ENCODE measurements around the gene THEMIS. TPM values are rescaled to one million over a fixed set of nuclear protein-coding genes. Genes with fewer than 3 reads are reported as not detected.

The THEMIS gene
- total RNA-seq, 1 donor from 2014 or later = 0.07 TPM

DNA sequence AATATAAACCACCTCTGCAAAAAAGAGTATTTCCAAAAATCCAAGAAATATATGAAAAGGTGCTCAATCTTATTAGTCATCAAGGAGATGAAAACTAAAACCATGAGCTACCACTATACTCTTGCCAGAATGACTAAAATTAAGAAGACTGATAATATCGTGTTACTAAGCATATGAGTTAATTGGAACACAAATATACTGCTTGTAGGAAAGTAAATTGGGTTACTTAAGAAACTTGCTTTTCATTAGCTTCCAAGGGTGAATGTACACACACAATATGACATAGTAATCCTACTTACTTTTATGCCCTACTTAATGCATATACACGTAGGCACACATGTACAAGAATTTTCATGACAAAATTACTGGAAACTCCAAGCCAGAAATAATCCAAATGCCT is 3.4 kb downstream of the THEMIS start:
- H3K27ac Mint-ChIP-seq (ENCODE audit: unreplicated experiment) = no peak overlapping the region
- H3K9ac ChIP-seq (ENCODE audit: low read length) = no peak overlapping the region
- H3K36me3 ChIP-seq (ENCODE audit: insufficient read depth, low read length) = no peaks in the 10 kb centered on the region
- no peaks in the 10 kb centered on the region for H3K4me1 Mint-ChIP-seq (ENCODE audit: low read depth, unreplicated experiment)
- H4K20me1 ChIP-seq (ENCODE audit: insufficient read depth, low read length) = no peaks in the 10 kb centered on the region
- H3K4me2 ChIP-seq (ENCODE audit: low read length) = no peak overlapping the region
- H3K27me3 Mint-ChIP-seq (ENCODE audit: low read depth, unreplicated experiment) = no peaks in the 10 kb centered on the region
- no peaks in the 10 kb centered on the region for H3K79me2 ChIP-seq (ENCODE audit: insufficient read depth, low read length)
- no peak for FAIRE-seq
- no peaks in the 10 kb centered on the region for H3K4me1 ChIP-seq (ENCODE audit: insufficient read depth, low read length)
- no peaks in the 10 kb centered on the region for H3K27me3 ChIP-seq (ENCODE audit: insufficient read depth, low read length)
- DNase-seq (ENCODE audit: low read depth) = peak; percentile 2
- no peaks in the 10 kb centered on the region for H3K9me3 ChIP-seq (ENCODE audit: insufficient read depth, low read depth, low read length)
- H3K36me3 Mint-ChIP-seq (ENCODE audit: low read depth, unreplicated experiment) = no peaks in the 10 kb centered on the region
- no peak overlapping the region for H3K4me3 ChIP-seq (ENCODE audit: insufficient read depth, low read depth, low read length)
- no peak overlapping the region for H3K4me3 Mint-ChIP-seq (ENCODE audit: unreplicated experiment)
- no peaks in the 10 kb centered on the region for H3K9me3 Mint-ChIP-seq (ENCODE audit: unreplicated experiment)
- TF ChIP-seq, protein P1, sequence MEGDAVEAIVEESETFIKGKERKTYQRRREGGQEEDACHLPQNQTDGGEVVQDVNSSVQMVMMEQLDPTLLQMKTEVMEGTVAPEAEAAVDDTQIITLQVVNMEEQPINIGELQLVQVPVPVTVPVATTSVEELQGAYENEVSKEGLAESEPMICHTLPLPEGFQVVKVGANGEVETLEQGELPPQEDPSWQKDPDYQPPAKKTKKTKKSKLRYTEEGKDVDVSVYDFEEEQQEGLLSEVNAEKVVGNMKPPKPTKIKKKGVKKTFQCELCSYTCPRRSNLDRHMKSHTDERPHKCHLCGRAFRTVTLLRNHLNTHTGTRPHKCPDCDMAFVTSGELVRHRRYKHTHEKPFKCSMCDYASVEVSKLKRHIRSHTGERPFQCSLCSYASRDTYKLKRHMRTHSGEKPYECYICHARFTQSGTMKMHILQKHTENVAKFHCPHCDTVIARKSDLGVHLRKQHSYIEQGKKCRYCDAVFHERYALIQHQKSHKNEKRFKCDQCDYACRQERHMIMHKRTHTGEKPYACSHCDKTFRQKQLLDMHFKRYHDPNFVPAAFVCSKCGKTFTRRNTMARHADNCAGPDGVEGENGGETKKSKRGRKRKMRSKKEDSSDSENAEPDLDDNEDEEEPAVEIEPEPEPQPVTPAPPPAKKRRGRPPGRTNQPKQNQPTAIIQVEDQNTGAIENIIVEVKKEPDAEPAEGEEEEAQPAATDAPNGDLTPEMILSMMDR (IDR thresholded peaks at IDR 0.05; ENCODE audit: insufficient read depth, low read depth, low read length) = no peak
- no peak for TF ChIP-seq EZH2 (IDR thresholded peaks at IDR 0.05; ENCODE audit: insufficient read depth, low read length)
- H3K27ac ChIP-seq (ENCODE audit: low read depth, low read length) = no peak overlapping the region
- no peak overlapping the region for H2AFZ ChIP-seq (ENCODE audit: low read depth, low read length)

- Mint-ChIP-seq H3K36me3 (ENCODE audit: low read depth, unreplicated experiment) (no peaks in the 10 kb centered on the region), H3K9me3 (ENCODE audit: unreplicated experiment) (no peaks in the 10 kb centered on the region), H3K27ac (ENCODE audit: unreplicated experiment) (no peak overlapping the region), H3K4me3 (ENCODE audit: unreplicated experiment) (no peak overlapping the region), H3K4me1 (ENCODE audit: low read depth, unreplicated experiment) (no peaks in the 10 kb centered on the region), H3K27me3 (ENCODE audit: low read depth, unreplicated experiment) (no peaks in the 10 kb centered on the region)
- Histone ChIP-seq H3K27ac (ENCODE audit: low read depth, low read length) (no peak overlapping the region), H4K20me1 (ENCODE audit: insufficient read depth, low read length) (no peaks in the 10 kb centered on the region), H3K79me2 (ENCODE audit: insufficient read depth, low read length) (no peaks in the 10 kb centered on the region), H3K4me1 (ENCODE audit: insufficient read depth, low read length) (no peaks in the 10 kb centered on the region), H3K4me2 (ENCODE audit: low read length) (no peak overlapping the region), H2AFZ (ENCODE audit: low read depth, low read length) (no peak overlapping the region), H3K9me3 (ENCODE audit: insufficient read depth, low read depth, low read length) (no peaks in the 10 kb centered on the region), H3K36me3 (ENCODE audit: insufficient read depth, low read length) (no peaks in the 10 kb centered on the region), H3K27me3 (ENCODE audit: insufficient read depth, low read length) (no peaks in the 10 kb centered on the region), H3K9ac (ENCODE audit: low read length) (no peak overlapping the region), H3K4me3 (ENCODE audit: insufficient read depth, low read depth, low read length) (no peak overlapping the region)
- TF ChIP-seq, protein P1 (IDR thresholded peaks at IDR 0.05; ENCODE audit: insufficient read depth, low read depth, low read length) = no peak
- no peak for TF ChIP-seq EZH2 (IDR thresholded peaks at IDR 0.05; ENCODE audit: insufficient read depth, low read length)
- FAIRE-seq (no peak), DNase-seq (ENCODE audit: low read depth) (no peak)
Measured at GRCh38 chr6:127894051-127894450, 6.8 kb downstream of the THEMIS start.

DNA sequence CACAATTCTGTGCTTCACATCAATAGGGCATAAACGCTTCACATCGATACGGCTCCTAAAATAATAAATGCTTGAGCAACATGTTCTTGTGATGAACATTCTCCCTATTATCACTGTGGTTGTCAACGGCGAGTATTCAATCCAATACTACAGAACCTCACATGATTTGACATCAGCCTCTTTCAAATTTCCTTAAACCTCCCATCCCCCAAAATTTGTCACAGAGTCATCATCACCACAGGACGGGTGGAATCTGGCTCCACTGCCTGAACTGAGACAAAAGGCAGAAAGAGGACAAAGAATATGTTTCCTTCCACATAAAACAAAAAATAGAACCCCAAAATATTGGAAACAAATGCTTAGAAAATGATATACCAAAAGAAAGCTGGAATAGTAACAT is 7.3 kb downstream of the THEMIS start:
- no peaks in the 10 kb centered on the region for H3K9me3 ChIP-seq (ENCODE audit: insufficient read depth, low read depth, low read length)
- no peaks in the 10 kb centered on the region for H3K79me2 ChIP-seq (ENCODE audit: insufficient read depth, low read length)
- Mint-ChIP-seq H3K4me1 (ENCODE audit: low read depth, unreplicated experiment) (no peaks in the 10 kb centered on the region), H3K27me3 (ENCODE audit: low read depth, unreplicated experiment) (no peaks in the 10 kb centered on the region), H3K36me3 (ENCODE audit: low read depth, unreplicated experiment) (no peaks in the 10 kb centered on the region), H3K9me3 (ENCODE audit: unreplicated experiment) (no peaks in the 10 kb centered on the region), H3K27ac (ENCODE audit: unreplicated experiment) (no peak overlapping the region), H3K4me3 (ENCODE audit: unreplicated experiment) (no peak overlapping the region)
- no peak overlapping the region for H3K9ac ChIP-seq (ENCODE audit: low read length)
- H3K27ac ChIP-seq (ENCODE audit: low read depth, low read length) = no peak overlapping the region
- H3K4me2 ChIP-seq (ENCODE audit: low read length) = no peak overlapping the region
- no peaks in the 10 kb centered on the region for H4K20me1 ChIP-seq (ENCODE audit: insufficient read depth, low read length)
- H3K36me3 ChIP-seq (ENCODE audit: insufficient read depth, low read length) = no peaks in the 10 kb centered on the region
- TF ChIP-seq EZH2 (IDR thresholded peaks at IDR 0.05; ENCODE audit: insufficient read depth, low read length) = no peak
- TF ChIP-seq, protein P1 (IDR thresholded peaks at IDR 0.05; ENCODE audit: insufficient read depth, low read depth, low read length) = no peak
- H3K4me1 ChIP-seq (ENCODE audit: insufficient read depth, low read length) = no peaks in the 10 kb centered on the region
- DNase-seq (ENCODE audit: low read depth) = no peak
- H2AFZ ChIP-seq (ENCODE audit: low read depth, low read length) = peak overlapping the region; percentile 49
- FAIRE-seq = peak; percentile 50
- H3K4me3 ChIP-seq (ENCODE audit: insufficient read depth, low read depth, low read length) = no peak overlapping the region
- H3K27me3 ChIP-seq (ENCODE audit: insufficient read depth, low read length) = no peaks in the 10 kb centered on the region

All from astrocyte (in vitro differentiated cells and primary cell).